Chondrocyte (in vitro differentiated cells): ENCODE results near the gene MSH5. TPM values are rescaled to one million over a fixed set of nuclear protein-coding genes. Genes with fewer than 3 reads are reported as not detected.
"Not testable (repeated sequence)": the region's sequence is repeated elsewhere in the genome, so short reads cannot be mapped to it uniquely, and the experiment has no call there.

Experiments used
- DNase-seq: peaks from one replicate; pipeline ENCODE4 v3.0.0; 2021; ENCODE audit warnings: mixed read lengths, low spot score
- H3K27ac Mint-ChIP-seq: one replicate; pipeline ENCODE4 v1.8.0; 2021; ENCODE audit warnings: mild to moderate bottlenecking, moderate library complexity, mixed read lengths; ENCODE audit not compliant: unreplicated experiment
- H3K27me3 Mint-ChIP-seq: 2 replicates; pipeline ENCODE4 v1.8.0; 2021; ENCODE audit warnings: low read depth, mixed read lengths
- H3K36me3 Mint-ChIP-seq: 2 replicates; pipeline ENCODE4 v1.8.0; 2021; ENCODE audit warnings: low read depth, mixed read lengths
- H3K4me1 Mint-ChIP-seq: 2 replicates; pipeline ENCODE4 v1.8.0; 2021; ENCODE audit warnings: low read depth, mild to moderate bottlenecking, mixed read lengths
- H3K4me3 Mint-ChIP-seq: one replicate; pipeline ENCODE4 v1.8.0; 2021; ENCODE audit warnings: mild to moderate bottlenecking, moderate library complexity, mixed read lengths; ENCODE audit not compliant: unreplicated experiment
- H3K9me3 Mint-ChIP-seq: 2 replicates; pipeline ENCODE4 v1.8.0; 2021; ENCODE audit warnings: low read depth, mixed read lengths
- microRNA-seq: library from miRNA; unstranded; fragments of <30 nt; microRNA quantifications from one replicate; pipeline ENCODE4 v1.2.0, GENCODE V29; 2020; ENCODE audit warnings: borderline number of aligned reads
- total RNA-seq: library from RNA; stranded (reverse); gene quantifications from 3 replicates; pipeline ENCODE4 v1.2.1, GENCODE V29; 2021
- TF ChIP-seq, protein P1 (sequence below): fragments of 200-600 bp; sonication (generic); IDR thresholded peaks from 2 replicates; pipeline ENCODE4 v1.5.0; 2021; ENCODE audit warnings: antibody characterized with exemption, mild to moderate bottlenecking, moderate library complexity

Gene MSH5
- total RNA-seq, 1 donor from 2014 or later, result 9.4 TPM

- Mint-ChIP-seq H3K36me3 (no peaks in the 10 kb centered on the region), H3K27ac (peak within 1 kb of the TSS; percentile 95), H3K4me3 (peak within 1 kb of the TSS; percentile 91), H3K4me1 (peaks cover 15% of the 10 kb centered on the region), H3K27me3 (no peaks in the 10 kb centered on the region), H3K9me3 (no peaks in the 10 kb centered on the region)
- TF ChIP-seq, protein P1, sequence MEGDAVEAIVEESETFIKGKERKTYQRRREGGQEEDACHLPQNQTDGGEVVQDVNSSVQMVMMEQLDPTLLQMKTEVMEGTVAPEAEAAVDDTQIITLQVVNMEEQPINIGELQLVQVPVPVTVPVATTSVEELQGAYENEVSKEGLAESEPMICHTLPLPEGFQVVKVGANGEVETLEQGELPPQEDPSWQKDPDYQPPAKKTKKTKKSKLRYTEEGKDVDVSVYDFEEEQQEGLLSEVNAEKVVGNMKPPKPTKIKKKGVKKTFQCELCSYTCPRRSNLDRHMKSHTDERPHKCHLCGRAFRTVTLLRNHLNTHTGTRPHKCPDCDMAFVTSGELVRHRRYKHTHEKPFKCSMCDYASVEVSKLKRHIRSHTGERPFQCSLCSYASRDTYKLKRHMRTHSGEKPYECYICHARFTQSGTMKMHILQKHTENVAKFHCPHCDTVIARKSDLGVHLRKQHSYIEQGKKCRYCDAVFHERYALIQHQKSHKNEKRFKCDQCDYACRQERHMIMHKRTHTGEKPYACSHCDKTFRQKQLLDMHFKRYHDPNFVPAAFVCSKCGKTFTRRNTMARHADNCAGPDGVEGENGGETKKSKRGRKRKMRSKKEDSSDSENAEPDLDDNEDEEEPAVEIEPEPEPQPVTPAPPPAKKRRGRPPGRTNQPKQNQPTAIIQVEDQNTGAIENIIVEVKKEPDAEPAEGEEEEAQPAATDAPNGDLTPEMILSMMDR, result peak; percentile 71
- DNase-seq, result peak; percentile 99
These were observed 66.9 kb downstream of the MSH5 start, which contains the start of gene LSM2 for GRCh38 chr6:31806470-31807272. Gene LSM2, minus strand, starts transcription at chr6:31806966. Its CDS starts 209 bp downstream, at chr6:31806757.

DNA sequence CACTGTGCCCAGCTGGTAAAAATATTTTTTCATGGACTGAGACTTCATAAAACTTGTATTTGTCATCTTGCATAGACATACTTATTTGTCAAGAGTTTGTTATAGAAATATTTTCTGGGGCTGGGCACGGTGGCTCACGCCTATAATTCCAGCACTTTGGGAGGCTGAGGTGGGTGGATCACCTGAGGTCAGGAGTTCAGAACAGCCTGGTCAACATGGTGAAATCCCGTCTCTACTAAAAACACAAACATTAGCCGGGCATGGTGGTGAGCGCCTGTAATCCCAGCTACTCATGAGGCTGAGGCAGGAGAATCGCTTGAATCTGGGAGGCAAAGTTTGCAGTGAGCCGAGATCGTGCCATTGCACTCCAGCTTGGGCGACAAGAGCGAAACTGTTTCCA is 68.8 kb downstream of the MSH5 start:
- H3K4me1 Mint-ChIP-seq, result peaks cover 16% of the 10 kb centered on the region
- DNase-seq, H3K9me3 Mint-ChIP-seq, H3K27ac Mint-ChIP-seq, H3K36me3 Mint-ChIP-seq, H3K4me3 Mint-ChIP-seq, H3K27me3 Mint-ChIP-seq: not testable (repeated sequence)

DNA sequence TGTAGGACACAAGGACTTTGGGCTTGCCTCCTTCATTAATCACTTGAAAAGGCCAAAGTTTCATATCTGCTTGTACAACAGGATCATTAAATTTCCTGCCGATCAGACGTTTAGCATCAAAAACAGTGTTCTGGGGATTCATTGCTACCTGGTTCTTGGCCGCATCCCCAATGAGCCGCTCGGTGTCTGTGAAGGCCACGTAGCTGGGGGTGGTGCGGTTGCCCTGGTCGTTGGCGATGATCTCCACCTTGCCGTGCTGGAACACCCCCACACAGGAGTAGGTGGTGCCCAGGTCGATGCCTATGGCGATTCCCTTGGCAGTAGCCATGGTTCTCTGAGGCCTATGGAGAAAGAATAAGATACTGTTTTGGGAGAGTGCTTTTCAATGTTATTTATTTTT is 71.8 kb downstream of the MSH5 start:
- no peak overlapping the region for H3K4me3 Mint-ChIP-seq
- no peak overlapping the region for H3K27ac Mint-ChIP-seq
- DNase-seq, result no peak
- no peaks in the 10 kb centered on the region for H3K27me3 Mint-ChIP-seq
- no peaks in the 10 kb centered on the region for H3K36me3 Mint-ChIP-seq
- H3K9me3 Mint-ChIP-seq, result no peaks in the 10 kb centered on the region
- peaks cover 16% of the 10 kb centered on the region for H3K4me1 Mint-ChIP-seq
- TF ChIP-seq, protein P1, result no peak

Small RNA genes within 50 kb of the gene (microRNA-seq; reads per million reads assigned to microRNA genes)
- not detected for gene MIR4646

Other genes with a start within 250 kb of the MSH5 start
- 7.8 to 9.4 TPM (median 9.0 TPM) in 3 replicates for gene MICB, start 241.9 kb upstream of the MSH5 start, total RNA-seq
- gene MCCD1, start 211.0 kb upstream of the MSH5 start, total RNA-seq, result not detected in 3 replicates
- 222 to 230 TPM (median 227 TPM) in 3 replicates for gene DDX39B, start 198.0 kb upstream of the MSH5 start, total RNA-seq
- gene ATP6V1G2, start 193.4 kb upstream of the MSH5 start, total RNA-seq, result 2.4 to 4.1 TPM (median 3.0 TPM) in 3 replicates
- gene NFKBIL1, start 192.4 kb upstream of the MSH5 start, total RNA-seq, result 21.2 to 30.1 TPM (median 29.6 TPM) in 3 replicates
- not detected in 3 replicates for gene LTA, start 167.7 kb upstream of the MSH5 start, total RNA-seq
- gene TNF, start 164.4 kb upstream of the MSH5 start, total RNA-seq, result not detected in 3 replicates
- not detected in 3 replicates for gene LTB, start 157.6 kb upstream of the MSH5 start, total RNA-seq
- not detected in 3 replicates for gene LST1, start 153.7 kb upstream of the MSH5 start, total RNA-seq
- not detected in 3 replicates for gene NCR3, start 147.0 kb upstream of the MSH5 start, total RNA-seq
- not detected in 3 replicates for gene AIF1, start 124.8 kb upstream of the MSH5 start, total RNA-seq
- gene PRRC2A, start 119.3 kb upstream of the MSH5 start, total RNA-seq, result 156 to 185 TPM (median 157 TPM) in 3 replicates
- 253 to 308 TPM (median 262 TPM) in 3 replicates for gene BAG6, start 87.3 kb upstream of the MSH5 start, total RNA-seq
- gene APOM, start 84.1 kb upstream of the MSH5 start, total RNA-seq, result 0.85 to 1.2 TPM in 2 of 3 replicates, not detected in the other
- 19.1 to 20.3 TPM (median 20.2 TPM) in 3 replicates for gene C6orf47, start 79.2 kb upstream of the MSH5 start, total RNA-seq
- gene GPANK1, start 75.0 kb upstream of the MSH5 start, total RNA-seq, result 12.0 to 15.4 TPM (median 13.9 TPM) in 3 replicates
- 116 to 126 TPM (median 122 TPM) in 3 replicates for gene CSNK2B, start 73.9 kb upstream of the MSH5 start, total RNA-seq
- gene LY6G5B, start 70.0 kb upstream of the MSH5 start, total RNA-seq, result 10.2 to 14.3 TPM (median 11.7 TPM) in 3 replicates
- 1.3 to 3.6 TPM (median 2.4 TPM) in 3 replicates for gene LY6G5C, start 58.9 kb upstream of the MSH5 start, total RNA-seq
- 27.8 to 33.9 TPM (median 32.3 TPM) in 3 replicates for gene ABHD16A, start 36.7 kb upstream of the MSH5 start, total RNA-seq
- not detected in 3 replicates for gene LY6G6F, start 33.1 kb upstream of the MSH5 start, total RNA-seq
- not detected in 3 replicates for gene LY6G6D, start 24.7 kb upstream of the MSH5 start, total RNA-seq
- 0.30 TPM in 1 of 3 replicates, not detected in the others for gene LY6G6C, start 18.3 kb upstream of the MSH5 start, total RNA-seq
- not detected in 3 replicates for gene MPIG6B, start 16.6 kb upstream of the MSH5 start, total RNA-seq
- gene DDAH2, start 10.7 kb upstream of the MSH5 start, total RNA-seq, result 66.4 to 99.6 TPM (median 95.7 TPM) in 3 replicates
- gene CLIC1, start 3.5 kb upstream of the MSH5 start, total RNA-seq, result 256 to 328 TPM (median 317 TPM) in 3 replicates
- gene SAPCD1, start 22.7 kb downstream of the MSH5 start, total RNA-seq, result 1.3 to 2.4 TPM (median 1.4 TPM) in 3 replicates
- gene VWA7, start 37.3 kb downstream of the MSH5 start, total RNA-seq, result 0.15 to 0.62 TPM (median 0.17 TPM) in 3 replicates
- gene VARS1, start 55.7 kb downstream of the MSH5 start, total RNA-seq, result 71.1 to 101 TPM (median 71.9 TPM) in 3 replicates
- 35.0 to 42.5 TPM (median 35.7 TPM) in 3 replicates for gene LSM2, start 67.0 kb downstream of the MSH5 start, total RNA-seq
- 0.89 to 1.5 TPM (median 1.00 TPM) in 3 replicates for gene HSPA1L, start 75.3 kb downstream of the MSH5 start, total RNA-seq
- 23.0 to 46.3 TPM (median 46.2 TPM) in 3 replicates for gene HSPA1A, start 75.5 kb downstream of the MSH5 start, total RNA-seq
- gene HSPA1B, start 87.7 kb downstream of the MSH5 start, total RNA-seq, result 46.8 to 57.9 TPM (median 50.4 TPM) in 3 replicates
- 63.8 to 67.5 TPM (median 64.2 TPM) in 3 replicates for gene NEU1, start 122.8 kb downstream of the MSH5 start, total RNA-seq
- not detected in 3 replicates for gene SLC44A4, start 139.0 kb downstream of the MSH5 start, total RNA-seq
- gene EHMT2, start 157.7 kb downstream of the MSH5 start, total RNA-seq, result 37.7 to 53.0 TPM (median 40.0 TPM) in 3 replicates
- gene ZBTB12, start 162.1 kb downstream of the MSH5 start, total RNA-seq, result 6.3 to 7.6 TPM (median 6.7 TPM) in 3 replicates
- gene C2, start 187.7 kb downstream of the MSH5 start, total RNA-seq, result 0.52 to 1.5 TPM (median 0.56 TPM) in 3 replicates
- 2.3 to 3.2 TPM (median 2.6 TPM) in 3 replicates for gene CFB, start 206.1 kb downstream of the MSH5 start, total RNA-seq
- 43.5 to 59.3 TPM (median 50.6 TPM) in 3 replicates for gene NELFE, start 219.0 kb downstream of the MSH5 start, total RNA-seq
- 56.9 to 85.6 TPM (median 61.2 TPM) in 3 replicates for gene SKIC2, start 219.2 kb downstream of the MSH5 start, total RNA-seq
- gene DXO, start 232.1 kb downstream of the MSH5 start, total RNA-seq, result 15.8 to 25.9 TPM (median 19.3 TPM) in 3 replicates
- 7.2 to 13.3 TPM (median 10.5 TPM) in 3 replicates for gene C4A, start 242.1 kb downstream of the MSH5 start, total RNA-seq